Posterior cingulate gyrus (tissue), 11 donors: ENCODE measurements around the gene SPDYE1.
"Not testable (repeated sequence)": the region's sequence is repeated elsewhere in the genome, so short reads cannot be mapped to it uniquely, and the experiment has no call there.

Experiments
- DNase-seq, 10 donors: peaks; one replicate each; pipeline versions ENCODE4 v3.0.0 to v3.0.0-alpha.2; 2020 to 2021; ENCODE audit warnings: mixed read lengths in 3 of 10
- intact Hi-C: fragments of 100-400 bp; cut with DNase I; formaldehyde crosslinking; loops from one replicate; pipeline ENCODE4 v1.15.1; 2023

SPDYE1 gene

GRCh38 chr7:44039800-44040492 lies 42.2 kb downstream of the SPDYE1 start:
- DNase-seq, result peak in 3 of 10 donors; percentile 46 to 68 (median 48)
- intact Hi-C loops, result not testable (repeated sequence)

GRCh38 chr7:44040493-44040891 lies 42.8 kb downstream of the SPDYE1 start:
- DNase-seq, result peak in 4 of 10 donors; percentile 26 to 87 (median 78)
- intact Hi-C loops, result not testable (repeated sequence)

- intact Hi-C loops, result no loop called here
- peak in 2 of 10 donors; percentile 4 to 24 for DNase-seq
Observed at GRCh38 chr7:44042221-44042620, 44.5 kb downstream of the SPDYE1 start.

GRCh38 chr7:44043902-44044301 lies 46.2 kb downstream of the SPDYE1 start:
- intact Hi-C loops, result no loop called here
- peak in 2 of 10 donors; percentile 16 to 42 for DNase-seq

GRCh38 chr7:44044315-44045225 lies 46.9 kb downstream of the SPDYE1 start, which contains the start of gene DBNL:
TSS of gene DBNL (plus strand) at chr7:44044702. CDS start at chr7:44044738, 36 bp downstream.
- peak; percentile 96 to 100 (median 98) for DNase-seq
- intact Hi-C loops, result loop anchor here (5.0 kb wide), 1 partner anchor 38 kb away; the partner anchor contains the start of gene POLM

- intact Hi-C loops, result loop anchor here (5.0 kb wide), 1 partner anchor 37 kb away; the partner anchor contains the start of gene POLM
- DNase-seq, result peak in 2 of 10 donors; percentile 29 to 30
Observed at GRCh38 chr7:44045226-44046014, 47.7 kb downstream of the SPDYE1 start.

- DNase-seq, result peak in 3 of 10 donors; percentile 33 to 53 (median 38)
- intact Hi-C loops, result loop anchor here (5.0 kb wide), 1 partner anchor 36 kb away; the partner anchor contains the start of gene POLM
Observed at GRCh38 chr7:44046321-44047061, 48.8 kb downstream of the SPDYE1 start.

GRCh38 chr7:44048031-44048795 lies 50.5 kb downstream of the SPDYE1 start:
- intact Hi-C loops, result loop anchor here (5.0 kb wide), 1 partner anchor 34 kb away; the partner anchor contains the start of gene POLM
- DNase-seq, result peak in 3 of 10 donors; percentile 8 to 55 (median 53)

GRCh38 chr7:44050121-44050914 lies 52.6 kb downstream of the SPDYE1 start:
- DNase-seq, result peak in 3 of 10 donors; percentile 22 to 56 (median 33)
- intact Hi-C loops, result no loop called here

- intact Hi-C loops, result no loop called here
- peak in 2 of 10 donors; percentile 26 to 58 for DNase-seq
Observed at GRCh38 chr7:44050915-44051560, 53.3 kb downstream of the SPDYE1 start.

GRCh38 chr7:44051611-44052220 lies 54.0 kb downstream of the SPDYE1 start:
- intact Hi-C loops, result no loop called here

GRCh38 chr7:44052771-44053365 lies 55.2 kb downstream of the SPDYE1 start:
- intact Hi-C loops, result no loop called here
- DNase-seq, result peak in 3 of 10 donors; percentile 28 to 52 (median 46)

More at GRCh38 chr7:44051611-44052220, 54.0 kb downstream of the SPDYE1 start:
- peak in 2 of 10 donors; percentile 3 to 9 for DNase-seq

- intact Hi-C loops, result no loop called here
- peak in 3 of 10 donors; percentile 57 to 65 (median 63) for DNase-seq
Observed at GRCh38 chr7:44056681-44057080, 59.0 kb downstream of the SPDYE1 start.

GRCh38 chr7:44057181-44057848 lies 59.6 kb downstream of the SPDYE1 start:
- intact Hi-C loops, result no loop called here
- DNase-seq, result peak in 3 of 10 donors; percentile 11 to 61 (median 53)
